ENCODE results near the gene TNFRSF1B.

TNFRSF1B gene

GRCh38 chr1:12173631-12174121 is 6.9 kb downstream of the TNFRSF1B start:
- H3K27me3 ChIP-seq (ENCODE audit: control insufficient read depth, insufficient read depth, low read length): peaks cover 2% of the 10 kb centered on the region
- no peaks in the 10 kb centered on the region for H3K9me3 ChIP-seq (ENCODE audit: control insufficient read depth, insufficient read depth, low read length)
- no peaks in the 10 kb centered on the region for H3K36me3 ChIP-seq (ENCODE audit: control insufficient read depth, insufficient read depth, low read length)
- H3K4me1 ChIP-seq (ENCODE audit: control insufficient read depth, insufficient read depth, low read length): no peaks in the 10 kb centered on the region
- H3K9ac ChIP-seq (ENCODE audit: low read depth, low read length): no peak overlapping the region
- no peak overlapping the region for H3K4me3 ChIP-seq (ENCODE audit: low read depth, low read length)

DNA sequence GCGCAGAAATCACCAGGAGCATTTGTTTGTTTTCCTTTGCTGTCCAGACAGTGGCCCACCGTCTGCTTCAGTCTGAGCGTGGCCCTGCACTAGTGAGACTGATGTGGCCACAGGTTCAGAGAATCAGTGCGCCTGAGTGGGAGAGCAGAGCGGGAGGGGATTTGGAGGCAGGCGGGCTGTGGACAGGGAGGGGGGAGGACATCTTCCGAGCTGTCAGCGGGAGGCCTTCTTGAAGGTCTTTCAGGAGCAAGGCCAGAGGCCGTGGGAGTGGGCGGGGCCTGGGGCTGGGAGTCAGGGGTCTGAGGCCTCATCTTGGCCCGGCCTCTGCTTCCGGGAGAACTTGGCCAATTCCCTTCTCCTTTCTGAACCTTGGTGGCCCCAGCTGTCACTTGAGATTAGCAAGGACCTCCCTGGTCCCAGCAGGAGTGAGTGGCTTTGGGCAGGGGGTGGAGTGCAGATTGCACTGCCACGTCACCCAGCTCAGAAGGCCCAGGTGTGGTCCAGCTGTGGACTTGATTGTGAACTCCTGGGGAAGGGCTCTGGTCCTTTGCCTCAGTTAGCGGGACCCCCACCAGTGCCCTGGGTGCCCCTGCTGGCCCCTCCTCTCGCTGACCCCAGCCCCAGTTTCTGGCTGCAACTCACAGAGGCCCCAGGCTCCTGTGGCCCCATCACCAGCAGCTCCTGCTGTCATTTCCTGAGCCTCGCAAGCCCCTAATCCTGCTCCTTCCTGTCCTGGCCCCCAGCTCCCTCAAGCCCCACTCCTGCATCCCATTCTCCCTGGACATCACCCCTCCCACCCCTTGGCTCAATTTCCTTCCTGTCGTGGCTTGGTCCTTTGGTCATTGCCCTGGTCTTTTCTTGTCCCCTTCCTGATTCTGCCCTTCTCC is 8.4 kb downstream of the TNFRSF1B start:
- H3K36me3 ChIP-seq (ENCODE audit: control insufficient read depth, insufficient read depth, low read length): no peaks in the 10 kb centered on the region
- H3K27me3 ChIP-seq (ENCODE audit: control insufficient read depth, insufficient read depth, low read length): no peaks in the 10 kb centered on the region
- no peaks in the 10 kb centered on the region for H3K4me1 ChIP-seq (ENCODE audit: control insufficient read depth, insufficient read depth, low read length)
- no peak overlapping the region for H3K9ac ChIP-seq (ENCODE audit: low read depth, low read length)
- no peak overlapping the region for H3K4me3 ChIP-seq (ENCODE audit: low read depth, low read length)
- H3K9me3 ChIP-seq (ENCODE audit: control insufficient read depth, insufficient read depth, low read length): no peaks in the 10 kb centered on the region

GRCh38 chr1:12176298-12177118 is 9.7 kb downstream of the TNFRSF1B start:
- H3K4me3 ChIP-seq (ENCODE audit: low read depth, low read length): no peak overlapping the region
- H3K27me3 ChIP-seq (ENCODE audit: control insufficient read depth, insufficient read depth, low read length): no peaks in the 10 kb centered on the region
- no peaks in the 10 kb centered on the region for H3K4me1 ChIP-seq (ENCODE audit: control insufficient read depth, insufficient read depth, low read length)
- H3K9ac ChIP-seq (ENCODE audit: low read depth, low read length): no peak overlapping the region
- H3K36me3 ChIP-seq (ENCODE audit: control insufficient read depth, insufficient read depth, low read length): no peaks in the 10 kb centered on the region
- H3K9me3 ChIP-seq (ENCODE audit: control insufficient read depth, insufficient read depth, low read length): no peaks in the 10 kb centered on the region

GRCh38 chr1:12177156-12177998 is 10.6 kb downstream of the TNFRSF1B start:
- Histone ChIP-seq H3K9me3 (ENCODE audit: control insufficient read depth, insufficient read depth, low read length) (no peaks in the 10 kb centered on the region), H3K27me3 (ENCODE audit: control insufficient read depth, insufficient read depth, low read length) (no peaks in the 10 kb centered on the region), H3K9ac (ENCODE audit: low read depth, low read length) (no peak overlapping the region), H3K36me3 (ENCODE audit: control insufficient read depth, insufficient read depth, low read length) (no peaks in the 10 kb centered on the region), H3K4me1 (ENCODE audit: control insufficient read depth, insufficient read depth, low read length) (no peaks in the 10 kb centered on the region), H3K4me3 (ENCODE audit: low read depth, low read length) (no peak overlapping the region)

DNA sequence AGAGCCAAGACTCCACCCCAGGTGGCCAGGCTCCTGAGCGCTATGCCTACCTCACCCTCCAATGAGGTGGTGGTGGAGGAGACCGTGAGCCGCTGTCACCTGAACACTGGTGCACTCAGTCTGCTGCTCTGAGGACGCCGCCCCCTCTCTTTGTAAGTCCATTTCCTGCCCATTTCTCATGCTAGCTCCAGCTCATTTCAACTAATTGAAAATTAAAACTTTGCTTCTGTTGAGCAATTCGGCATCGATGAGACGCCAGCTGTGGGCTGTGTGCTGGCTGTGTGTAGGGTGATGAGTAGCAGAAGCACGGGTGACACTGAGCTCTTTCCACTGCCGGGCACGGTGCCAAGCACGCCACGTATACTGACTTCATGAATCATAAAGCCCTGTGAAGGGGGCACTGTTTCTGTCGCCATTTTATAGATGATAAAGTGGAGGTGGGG is 11.2 kb downstream of the TNFRSF1B start:
- Histone ChIP-seq H3K27me3 (ENCODE audit: control insufficient read depth, insufficient read depth, low read length) (no peaks in the 10 kb centered on the region), H3K9ac (ENCODE audit: low read depth, low read length) (no peak overlapping the region), H3K36me3 (ENCODE audit: control insufficient read depth, insufficient read depth, low read length) (no peaks in the 10 kb centered on the region), H3K9me3 (ENCODE audit: control insufficient read depth, insufficient read depth, low read length) (no peaks in the 10 kb centered on the region), H3K4me1 (ENCODE audit: control insufficient read depth, insufficient read depth, low read length) (no peaks in the 10 kb centered on the region), H3K4me3 (ENCODE audit: low read depth, low read length) (no peak overlapping the region)

DNA sequence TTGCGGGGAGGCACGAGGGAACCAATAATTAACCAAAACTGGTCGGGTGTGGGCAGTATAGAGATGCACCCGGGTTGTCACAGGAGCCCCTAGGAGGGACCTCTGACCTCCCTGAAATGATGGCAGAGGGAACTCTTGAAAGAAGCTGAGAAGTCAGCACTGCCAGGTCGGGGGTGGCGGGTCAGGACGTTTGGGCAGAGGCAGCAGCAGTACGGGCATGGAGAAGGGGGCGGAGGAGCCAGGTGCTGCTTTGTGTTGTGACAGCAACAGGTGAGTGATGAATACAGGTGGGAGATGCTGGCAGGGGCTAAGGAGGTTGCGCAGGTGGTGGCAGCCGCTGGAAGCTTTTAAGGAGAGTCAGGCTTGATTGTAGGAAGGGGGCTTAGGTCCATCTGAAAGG is 11.7 kb downstream of the TNFRSF1B start:
- Histone ChIP-seq H3K9ac (ENCODE audit: low read depth, low read length) (no peak overlapping the region), H3K9me3 (ENCODE audit: control insufficient read depth, insufficient read depth, low read length) (no peaks in the 10 kb centered on the region), H3K27me3 (ENCODE audit: control insufficient read depth, insufficient read depth, low read length) (no peaks in the 10 kb centered on the region), H3K4me3 (ENCODE audit: low read depth, low read length) (no peak overlapping the region), H3K36me3 (ENCODE audit: control insufficient read depth, insufficient read depth, low read length) (no peaks in the 10 kb centered on the region), H3K4me1 (ENCODE audit: control insufficient read depth, insufficient read depth, low read length) (no peaks in the 10 kb centered on the region)

GRCh38 chr1:12179111-12179519 is 12.3 kb downstream of the TNFRSF1B start:
- Histone ChIP-seq H3K4me1 (ENCODE audit: control insufficient read depth, insufficient read depth, low read length) (no peaks in the 10 kb centered on the region), H3K9ac (ENCODE audit: low read depth, low read length) (no peak overlapping the region), H3K4me3 (ENCODE audit: low read depth, low read length) (no peak overlapping the region), H3K36me3 (ENCODE audit: control insufficient read depth, insufficient read depth, low read length) (no peaks in the 10 kb centered on the region), H3K9me3 (ENCODE audit: control insufficient read depth, insufficient read depth, low read length) (no peaks in the 10 kb centered on the region), H3K27me3 (ENCODE audit: control insufficient read depth, insufficient read depth, low read length) (no peaks in the 10 kb centered on the region)

GRCh38 chr1:12179676-12180075 is 12.9 kb downstream of the TNFRSF1B start:
- no peaks in the 10 kb centered on the region for H3K36me3 ChIP-seq (ENCODE audit: control insufficient read depth, insufficient read depth, low read length)
- H3K4me3 ChIP-seq (ENCODE audit: low read depth, low read length): no peak overlapping the region
- no peaks in the 10 kb centered on the region for H3K4me1 ChIP-seq (ENCODE audit: control insufficient read depth, insufficient read depth, low read length)
- no peak overlapping the region for H3K9ac ChIP-seq (ENCODE audit: low read depth, low read length)
- H3K27me3 ChIP-seq (ENCODE audit: control insufficient read depth, insufficient read depth, low read length): no peaks in the 10 kb centered on the region
- H3K9me3 ChIP-seq (ENCODE audit: control insufficient read depth, insufficient read depth, low read length): no peaks in the 10 kb centered on the region

DNA sequence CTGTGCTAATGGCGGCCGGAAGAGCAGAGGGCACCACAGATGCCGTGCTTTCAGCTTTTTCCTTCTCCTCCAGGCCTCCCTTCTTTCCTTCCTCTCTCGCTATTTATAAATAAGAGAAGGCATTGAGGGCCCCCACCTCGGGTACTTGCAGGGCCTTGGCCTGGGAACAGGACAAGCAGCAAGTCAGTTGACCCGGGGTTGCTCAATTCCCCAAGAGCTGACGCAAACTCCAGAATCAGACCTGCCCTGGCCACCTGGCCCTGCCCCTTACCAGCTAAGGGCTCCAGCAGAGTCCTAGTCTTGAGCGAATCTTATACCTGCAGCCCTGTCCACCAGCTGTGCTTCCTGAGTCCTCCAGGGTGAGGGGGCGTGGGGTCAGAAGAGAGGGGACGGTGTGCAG is 13.5 kb downstream of the TNFRSF1B start:
- Histone ChIP-seq H3K9ac (ENCODE audit: low read depth, low read length) (no peak overlapping the region), H3K9me3 (ENCODE audit: control insufficient read depth, insufficient read depth, low read length) (peaks cover 3% of the 10 kb centered on the region), H3K4me1 (ENCODE audit: control insufficient read depth, insufficient read depth, low read length) (no peaks in the 10 kb centered on the region), H3K4me3 (ENCODE audit: low read depth, low read length) (no peak overlapping the region), H3K36me3 (ENCODE audit: control insufficient read depth, insufficient read depth, low read length) (no peaks in the 10 kb centered on the region), H3K27me3 (ENCODE audit: control insufficient read depth, insufficient read depth, low read length) (no peaks in the 10 kb centered on the region)

GRCh38 chr1:12180903-12181302 is 14.1 kb downstream of the TNFRSF1B start:
- Histone ChIP-seq H3K9me3 (ENCODE audit: control insufficient read depth, insufficient read depth, low read length) (peaks cover 4% of the 10 kb centered on the region), H3K4me3 (ENCODE audit: low read depth, low read length) (no peak overlapping the region), H3K36me3 (ENCODE audit: control insufficient read depth, insufficient read depth, low read length) (no peaks in the 10 kb centered on the region), H3K9ac (ENCODE audit: low read depth, low read length) (no peak overlapping the region), H3K4me1 (ENCODE audit: control insufficient read depth, insufficient read depth, low read length) (no peaks in the 10 kb centered on the region), H3K27me3 (ENCODE audit: control insufficient read depth, insufficient read depth, low read length) (no peaks in the 10 kb centered on the region)

DNA sequence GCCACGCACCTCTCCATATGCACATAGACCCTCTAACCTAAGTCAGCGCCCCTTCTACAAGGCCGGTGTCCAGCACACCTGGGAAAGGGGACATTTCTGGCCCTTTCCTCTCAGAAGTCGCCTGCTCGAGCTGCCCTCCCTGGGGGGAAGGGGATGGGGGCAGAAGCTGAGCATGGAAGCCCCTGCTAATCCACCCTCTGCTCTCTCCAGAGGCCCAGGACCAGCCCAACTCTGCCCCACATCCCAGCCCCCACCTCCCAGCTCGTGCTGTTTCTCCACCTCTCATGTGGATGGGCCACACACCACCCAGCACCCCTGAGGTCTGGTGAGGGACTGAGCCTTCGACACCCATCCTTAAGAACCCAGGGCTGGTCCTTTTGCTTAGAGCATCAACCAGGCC is 14.8 kb downstream of the TNFRSF1B start:
- Histone ChIP-seq H3K9me3 (ENCODE audit: control insufficient read depth, insufficient read depth, low read length) (peaks cover 4% of the 10 kb centered on the region), H3K27me3 (ENCODE audit: control insufficient read depth, insufficient read depth, low read length) (no peaks in the 10 kb centered on the region), H3K4me3 (ENCODE audit: low read depth, low read length) (no peak overlapping the region), H3K4me1 (ENCODE audit: control insufficient read depth, insufficient read depth, low read length) (no peaks in the 10 kb centered on the region), H3K36me3 (ENCODE audit: control insufficient read depth, insufficient read depth, low read length) (no peaks in the 10 kb centered on the region), H3K9ac (ENCODE audit: low read depth, low read length) (no peak overlapping the region)
